Sigmoid colon (tissue), 7 donors: ENCODE results near the gene NIPA2. TPM values are rescaled to one million over a fixed set of nuclear protein-coding genes. Genes with fewer than 3 reads are reported as not detected.

Experiments
- DNase-seq: peaks from one replicate; pipeline ENCODE4 v3.0.0-alpha.2; 2019
- H3K27ac ChIP-seq, 4 donors: fragments of 200-600 bp; sonication (generic); one replicate each; pipeline ENCODE4 v1.5.1; 2016 to 2019; ENCODE audit warnings: mild to moderate bottlenecking in 1 of 4
- H3K27me3 ChIP-seq, 3 donors: fragments of 200-600 bp; sonication (generic); one replicate each; pipeline ENCODE4 v1.5.1; 2019; ENCODE audit warnings: mild to moderate bottlenecking in 1 of 3
- H3K36me3 ChIP-seq, 4 donors: fragments of 200-600 bp; sonication (generic); one replicate each; pipeline ENCODE4 v1.5.1; 2016 to 2019
- H3K4me1 ChIP-seq, 4 donors: fragments of 200-600 bp; sonication (generic); one replicate each; pipeline ENCODE4 v1.5.1; 2017 to 2019
- H3K4me3 ChIP-seq, 4 donors: fragments of 200-600 bp; sonication (generic); one replicate each; pipeline ENCODE4 v1.5.1; 2017 to 2019; ENCODE audit warnings: mild to moderate bottlenecking in 2 of 4, moderate library complexity in 1 of 4
- H3K9me3 ChIP-seq, 4 donors: fragments of 200-600 bp in 3 of 4; sonication (generic) in 3 of 4; one replicate each; pipeline versions ENCODE4 v1.5.1 to v1.6.1; 2013 to 2019
- CTCF ChIP-seq, 4 experiments: fragments of 450-650 bp in 3 of 4; fragments of 200-600 bp in 1 of 4; IDR thresholded peaks; one replicate each; pipeline ENCODE4 v1.5.1; 2016 to 2019; ENCODE audit warnings: antibody characterized with exemption in 4 of 4, mild to moderate bottlenecking in 3 of 4, moderate library complexity in 2 of 4
- EP300 ChIP-seq, 4 donors: sonication (generic); formaldehyde crosslinking; IDR thresholded peaks; one replicate each; pipeline ENCODE4 v1.6.1; 2017; ENCODE audit warnings: antibody characterized with exemption in 4 of 4
- POLR2A ChIP-seq, 2 donors: fragments of 450-650 bp; IDR thresholded peaks; one replicate each; pipeline ENCODE4 v1.6.1; 2016; ENCODE audit warnings: antibody characterized with exemption in 2 of 2, mild to moderate bottlenecking in 2 of 2, moderate library complexity in 2 of 2
- POLR2AphosphoS5 ChIP-seq, 4 donors: sonication (generic); formaldehyde crosslinking; IDR thresholded peaks; one replicate each; pipeline ENCODE4 v1.6.1; 2017; ENCODE audit warnings: antibody characterized with exemption in 4 of 4
- WGBS, 2 donors: extraction: QIAGEN DNeasy Blood & Tissue Kit; methylation state at CpG; one replicate each; pipeline ENCODE4 v1.1.7; 2013; 5-methylcytosine and 5-hydroxymethylcytosine counted together
- intact Hi-C: fragments of 100-400 bp; cut with DNase I; formaldehyde crosslinking; loops from one replicate; pipeline ENCODE4 v1.15.1; 2023
- polyA plus RNA-seq, 3 donors: library from polyadenylated mRNA; stranded (reverse); fragments of 200-250 nt; gene quantifications; one replicate each; pipeline ENCODE4 v1.2.3, GENCODE V29; 2013
- total RNA-seq, 4 donors: library from RNA; depleted of rRNA; stranded (reverse); fragments of >200 nt; gene quantifications; one replicate each; pipeline ENCODE4 v1.1.0, GENCODE V29; 2016
- donor health status: healthy with polysubstance abuse.
- donor health status: Bipolar disorder and iron deficiency.
- donor health status: healthy.

The NIPA2 gene
- total and polyA plus RNA-seq, 7 donors, result 15.0 to 47.1 (median 25.5) TPM

GRCh38 chr15:22874256-22874655 is 35.8 kb downstream of the NIPA2 start:
- intact Hi-C loops, result no loop called here
- no peak for DNase-seq
- 97 to 98% methylated on average over 8 of the region's 8 CpGs for WGBS, 2 donors
- no peak for TF ChIP-seq POLR2AphosphoS5 (IDR thresholded peaks at IDR 0.05)
- no peak for TF ChIP-seq EP300 (IDR thresholded peaks at IDR 0.05)
- TF ChIP-seq CTCF (IDR thresholded peaks at IDR 0.05), result no peak
- no peak for TF ChIP-seq POLR2A (IDR thresholded peaks at IDR 0.05)
- Histone ChIP-seq H3K4me1 (peaks cover 0 to 1% (median under 1%) of the 10 kb centered on the region in 4 donors), H3K9me3 (no peaks in the 10 kb centered on the region), H3K4me3 (no peak overlapping the region), H3K27me3 (no peaks in the 10 kb centered on the region), H3K36me3 (peaks cover 19 to 100% (median 70%) of the 10 kb centered on the region in 4 donors), H3K27ac (no peak overlapping the region)

- no peaks in the 10 kb centered on the region for H3K27me3 ChIP-seq
- no peaks in the 10 kb centered on the region for H3K4me1 ChIP-seq
- H3K4me3 ChIP-seq, result no peak overlapping the region
- intact Hi-C loops, result no loop called here
- DNase-seq, result no peak
- peaks cover 19 to 100% (median 69%) of the 10 kb centered on the region in 4 donors for H3K36me3 ChIP-seq
- H3K27ac ChIP-seq, result no peak overlapping the region
- 96 to 97% methylated on average over 7 of the region's 7 CpGs for WGBS, 2 donors
- H3K9me3 ChIP-seq, result no peaks in the 10 kb centered on the region
- TF ChIP-seq CTCF (IDR thresholded peaks at IDR 0.05) (no peak), POLR2AphosphoS5 (IDR thresholded peaks at IDR 0.05) (no peak), EP300 (IDR thresholded peaks at IDR 0.05) (no peak), POLR2A (IDR thresholded peaks at IDR 0.05) (no peak)
These were observed 36.5 kb downstream of the NIPA2 start for GRCh38 chr15:22874966-22875365.

GRCh38 chr15:22877117-22877516 is 38.7 kb downstream of the NIPA2 start:
- DNase-seq, result no peak
- Histone ChIP-seq H3K27me3 (no peaks in the 10 kb centered on the region), H3K4me1 (no peaks in the 10 kb centered on the region), H3K4me3 (no peak overlapping the region), H3K36me3 (peaks cover 31 to 100% (median 69%) of the 10 kb centered on the region in 4 donors), H3K9me3 (no peaks in the 10 kb centered on the region), H3K27ac (no peak overlapping the region)
- 96 to 99% methylated on average over 5 of the region's 5 CpGs for WGBS, 2 donors
- TF ChIP-seq POLR2AphosphoS5 (IDR thresholded peaks at IDR 0.05) (no peak), POLR2A (IDR thresholded peaks at IDR 0.05) (no peak), CTCF (IDR thresholded peaks at IDR 0.05) (no peak), EP300 (IDR thresholded peaks at IDR 0.05) (no peak)
- intact Hi-C loops, result no loop called here

- peaks cover 36 to 100% (median 71%) of the 10 kb centered on the region in 4 donors for H3K36me3 ChIP-seq
- no peaks in the 10 kb centered on the region for H3K27me3 ChIP-seq
- intact Hi-C loops, result no loop called here
- no peaks in the 10 kb centered on the region for H3K9me3 ChIP-seq
- H3K27ac ChIP-seq, result no peak overlapping the region
- DNase-seq, result no peak
- WGBS, 2 donors, result 95 to 97% methylated on average over 8 of the region's 8 CpGs
- TF ChIP-seq POLR2A (IDR thresholded peaks at IDR 0.05) (no peak), CTCF (IDR thresholded peaks at IDR 0.05) (no peak), POLR2AphosphoS5 (IDR thresholded peaks at IDR 0.05) (no peak)
- H3K4me3 ChIP-seq, result no peak overlapping the region
- no peaks in the 10 kb centered on the region for H3K4me1 ChIP-seq
These were observed 39.1 kb downstream of the NIPA2 start for GRCh38 chr15:22877607-22878006.

GRCh38 chr15:22878103-22878502 is 39.6 kb downstream of the NIPA2 start:
- WGBS, 2 donors, result 92 to 94% methylated on average over 10 of the region's 10 CpGs
- TF ChIP-seq CTCF (IDR thresholded peaks at IDR 0.05) (no peak), POLR2AphosphoS5 (IDR thresholded peaks at IDR 0.05) (no peak), POLR2A (IDR thresholded peaks at IDR 0.05) (no peak)
- Histone ChIP-seq H3K27ac (no peak overlapping the region), H3K4me1 (no peaks in the 10 kb centered on the region), H3K27me3 (no peaks in the 10 kb centered on the region), H3K36me3 (peaks cover 38 to 100% (median 68%) of the 10 kb centered on the region in 4 donors), H3K9me3 (no peaks in the 10 kb centered on the region), H3K4me3 (no peak overlapping the region)
- intact Hi-C loops, result no loop called here
- no peak for DNase-seq
